ENCODE results near the gene BMP2K. TPM values are rescaled to one million over a fixed set of nuclear protein-coding genes. Genes with fewer than 3 reads are reported as not detected.

Gene BMP2K
- total and polyA plus RNA-seq, 7 donors, result 13.2 to 37.9 (median 30.0) TPM

- peak; percentile 72 for DNase-seq
- H3K27me3 ChIP-seq, result no peaks in the 10 kb centered on the region
- TF ChIP-seq EP300 (IDR thresholded peaks at IDR 0.05), result no peak
- peak in 1 of 4 donors; percentile 9 for TF ChIP-seq POLR2AphosphoS5 (IDR thresholded peaks at IDR 0.05)
- no peak for TF ChIP-seq POLR2A (IDR thresholded peaks at IDR 0.05)
- H3K4me3 ChIP-seq, result peak overlapping the region; percentile 60 to 93 (median 82)
- peak overlapping the region; percentile 95 to 100 (median 97) for H3K27ac ChIP-seq
- peaks cover 0 to 38% (median 16%) of the 10 kb centered on the region in 4 donors for H3K4me1 ChIP-seq
- intact Hi-C loops (cut with DNase I), result loop anchor here (5.0 kb wide), 1 partner anchor 85 kb away; no protein-coding TSS in a partner anchor
- 0 to 1% methylated on average over 28 of the region's 28 CpGs for WGBS, 2 donors
- H3K9me3 ChIP-seq, result no peaks in the 10 kb centered on the region
- H3K36me3 ChIP-seq, result no peaks in the 10 kb centered on the region
These were observed 802 bp downstream of the BMP2K start for GRCh38 chr4:78776729-78777575.

DNA sequence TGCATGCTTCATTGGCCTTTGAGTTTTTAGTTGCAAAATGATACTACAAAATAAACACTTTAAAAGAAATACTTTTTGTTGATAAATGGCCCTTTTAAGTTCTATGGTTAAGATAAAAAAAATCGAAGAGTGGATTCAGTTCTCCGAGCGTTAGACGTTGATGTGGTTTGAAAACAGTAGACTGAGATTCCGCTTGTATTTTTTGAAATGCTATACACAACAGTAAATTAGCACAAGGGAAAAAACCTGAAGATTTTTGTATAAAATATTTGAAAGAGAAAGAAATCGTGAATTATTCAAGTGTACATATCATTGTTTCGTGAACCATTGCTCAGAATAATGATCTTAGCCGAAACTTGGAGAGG, 1.4 kb downstream of the BMP2K start:
- intact Hi-C loops (cut with DNase I), result loop anchor here (5.0 kb wide), 1 partner anchor 85 kb away; no protein-coding TSS in a partner anchor
- TF ChIP-seq POLR2AphosphoS5 (IDR thresholded peaks at IDR 0.05) (no peak), EP300 (IDR thresholded peaks at IDR 0.05) (no peak), CTCF (IDR thresholded peaks at IDR 0.05) (no peak), POLR2A (IDR thresholded peaks at IDR 0.05) (no peak)
- H3K36me3 ChIP-seq, result no peaks in the 10 kb centered on the region
- 11 to 31% methylated on average over 8 of the region's 8 CpGs for WGBS, 2 donors
- peaks cover 0 to 38% (median 16%) of the 10 kb centered on the region in 4 donors for H3K4me1 ChIP-seq
- peak overlapping the region in 2 of 4 donors; percentile 9 to 95 for H3K27ac ChIP-seq
- H3K27me3 ChIP-seq, result no peaks in the 10 kb centered on the region
- DNase-seq, result no peak
- H3K9me3 ChIP-seq, result no peaks in the 10 kb centered on the region
- H3K4me3 ChIP-seq, result peak overlapping the region in 3 of 4 donors; percentile 60 to 93 (median 72)

DNA sequence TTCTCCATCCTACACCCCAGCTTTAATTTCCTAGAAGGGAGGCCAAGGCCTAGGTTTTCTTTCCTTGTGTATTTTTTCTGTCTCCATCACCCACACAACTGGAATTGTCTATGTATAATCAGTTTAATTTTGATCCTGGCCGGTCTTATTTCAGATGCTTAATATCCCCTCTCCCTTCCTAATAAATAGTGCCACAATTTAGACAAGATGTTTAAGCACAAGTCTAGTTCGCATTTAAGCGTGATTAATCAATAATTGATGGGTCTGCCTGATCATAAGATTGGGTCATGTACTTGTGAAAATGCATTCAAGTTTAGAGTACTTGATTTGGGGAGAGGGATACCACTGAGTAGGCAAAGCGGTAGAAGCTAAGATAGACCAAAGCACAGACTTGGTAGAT, 2.4 kb downstream of the BMP2K start:
- peak overlapping the region in 1 of 4 donors; percentile 72 for H3K4me3 ChIP-seq
- intact Hi-C loops (cut with DNase I), result loop anchor here (5.0 kb wide), 1 partner anchor 84 kb away; no protein-coding TSS in a partner anchor
- H3K27ac ChIP-seq, result no peak overlapping the region
- H3K4me1 ChIP-seq, result peaks cover 0 to 40% (median 18%) of the 10 kb centered on the region in 4 donors
- TF ChIP-seq EP300 (IDR thresholded peaks at IDR 0.05) (no peak), POLR2A (IDR thresholded peaks at IDR 0.05) (no peak), CTCF (IDR thresholded peaks at IDR 0.05) (no peak), POLR2AphosphoS5 (IDR thresholded peaks at IDR 0.05) (no peak)
- no peaks in the 10 kb centered on the region for H3K36me3 ChIP-seq
- H3K9me3 ChIP-seq, result no peaks in the 10 kb centered on the region
- no peaks in the 10 kb centered on the region for H3K27me3 ChIP-seq
- WGBS, 2 donors, result 84 to 89% methylated on average over 4 of the region's 4 CpGs
- no peak for DNase-seq

DNA sequence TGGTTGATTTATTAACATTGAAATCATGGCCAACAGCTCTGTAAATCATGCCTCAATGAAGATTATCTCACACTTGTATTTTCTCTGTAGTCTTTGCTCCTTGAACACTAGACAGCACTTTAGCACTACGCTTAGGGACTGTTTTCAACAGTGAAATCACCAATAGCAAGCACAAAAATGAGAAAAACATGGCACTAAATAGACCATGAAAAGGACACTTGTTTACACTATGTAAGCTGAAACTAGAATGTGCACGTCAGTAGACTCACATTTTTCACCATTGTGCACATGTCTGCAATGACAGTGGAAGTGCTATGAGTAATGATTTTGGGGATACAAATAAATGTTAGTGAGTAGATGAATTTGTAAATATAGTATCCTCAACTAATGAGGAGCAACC, 3.1 kb downstream of the BMP2K start:
- intact Hi-C loops (cut with DNase I), result loop anchor here (5.0 kb wide), 1 partner anchor 83 kb away; no protein-coding TSS in a partner anchor
- TF ChIP-seq CTCF (IDR thresholded peaks at IDR 0.05) (no peak), POLR2AphosphoS5 (IDR thresholded peaks at IDR 0.05) (no peak), EP300 (IDR thresholded peaks at IDR 0.05) (no peak), POLR2A (IDR thresholded peaks at IDR 0.05) (no peak)
- Histone ChIP-seq H3K9me3 (no peaks in the 10 kb centered on the region), H3K36me3 (no peaks in the 10 kb centered on the region), H3K27me3 (no peaks in the 10 kb centered on the region), H3K4me3 (no peak overlapping the region), H3K4me1 (peaks cover 0 to 48% (median 21%) of the 10 kb centered on the region in 4 donors), H3K27ac (no peak overlapping the region)
- DNase-seq, result no peak
- 68 to 69% methylated on average over 2 of the region's 2 CpGs for WGBS, 2 donors

DNA sequence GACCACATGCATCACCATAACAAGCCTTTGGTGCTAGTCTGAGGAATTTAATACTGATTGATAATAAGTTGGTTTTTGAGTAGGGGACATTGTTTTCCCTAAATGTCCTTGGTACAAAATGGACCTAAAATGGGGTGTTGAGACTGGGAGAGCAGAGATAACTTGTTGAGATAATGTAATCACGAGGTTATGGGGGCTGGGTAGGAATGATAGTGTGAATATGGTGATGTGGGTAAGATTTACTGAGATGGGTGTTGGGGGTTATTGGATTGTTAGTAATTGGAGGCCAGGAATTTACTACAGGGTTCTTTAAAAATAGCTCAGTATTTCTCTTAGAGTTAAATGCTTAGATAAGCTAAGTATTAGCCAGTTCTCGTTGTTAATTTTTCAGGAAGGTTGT, 3.9 kb downstream of the BMP2K start:
- intact Hi-C loops (cut with DNase I), result no loop called here
- Histone ChIP-seq H3K4me1 (peaks cover 0 to 50% (median 19%) of the 10 kb centered on the region in 4 donors), H3K27me3 (no peaks in the 10 kb centered on the region), H3K4me3 (no peak overlapping the region), H3K9me3 (no peaks in the 10 kb centered on the region), H3K36me3 (no peaks in the 10 kb centered on the region), H3K27ac (no peak overlapping the region)
- DNase-seq, result no peak
- no peak for TF ChIP-seq EP300 (IDR thresholded peaks at IDR 0.05)
- TF ChIP-seq POLR2A (IDR thresholded peaks at IDR 0.05), result no peak
- no peak for TF ChIP-seq CTCF (IDR thresholded peaks at IDR 0.05)
- TF ChIP-seq POLR2AphosphoS5 (IDR thresholded peaks at IDR 0.05), result no peak
- 86% methylated on average over 2 of the region's 2 CpGs for WGBS, 2 donors
